ENCODE measurements around the gene FAM171A2. TPM values are rescaled to one million over a fixed set of nuclear protein-coding genes. Genes with fewer than 3 reads are reported as not detected.

FAM171A2 gene
- total and polyA plus RNA-seq, 10 of the 15 experiments (the other 5 are each of a cell fraction or from before 2014, with no cell fraction given), result 0.08 to 1.7 (median 0.27) TPM; not detected in 2

- TF ChIP-seq EP300 (IDR thresholded peaks at IDR 0.05; ENCODE audit: borderline replicate concordance in 1 of 2, control insufficient read depth in 1 of 2, low read depth in 2 of 2, low read length in 2 of 2) (no peak), FOS (IDR thresholded peaks at IDR 0.05; ENCODE audit: borderline replicate concordance, extremely low read depth, insufficient read length) (no peak), E4F1 (IDR thresholded peaks at IDR 0.05; ENCODE audit: borderline replicate concordance, partially characterized antibody) (no peak)
Observed at GRCh38 chr17:44362459-44362948, 1.1 kb downstream of the FAM171A2 start (continued).

GRCh38 chr17:44361292-44362260 is 2.1 kb downstream of the FAM171A2 start:
- ChIA-PET POLR2A (interaction anchor here (0.6 to 1.5 kb wide), 4 partner anchors 35 to 251 kb away, joined by 3 to 5 read pairs (median 4); no protein-coding TSS in a partner anchor), SMC1A (ENCODE audit: uncharacterized antibody, unreplicated experiment) (no interaction called here), RAD21 (ENCODE audit: unreplicated experiment) (interaction anchor here (1.5 kb wide), 1 partner anchor 152 kb away, joined by 3 read pairs; no protein-coding TSS in a partner anchor), CTCF (interaction anchor here (1.1 to 2.2 kb wide), 4 partner anchors 11 to 561 kb away, joined by 3 to 9 read pairs (median 4); no protein-coding TSS in a partner anchor)
- no peak for ATAC-seq
- Histone ChIP-seq H3K9me3 (replicated peaks; ENCODE audit: control insufficient read depth, insufficient read depth, low read length) (no peaks in the 10 kb centered on the region), H3K36me3 (ENCODE audit: control insufficient read depth in 2 of 2, insufficient read depth in 2 of 2, low read length in 1 of 2) (no peaks in the 10 kb centered on the region), H3K4me3 (no peak overlapping the region), H3K4me1 (ENCODE audit: control insufficient read depth, insufficient read depth, low read length) (no peaks in the 10 kb centered on the region), H3K27ac (ENCODE audit: control insufficient read depth, insufficient read depth) (no peak overlapping the region), H2AFZ (ENCODE audit: control insufficient read depth, low read depth, low read length) (no peak overlapping the region), H3K79me2 (ENCODE audit: control insufficient read depth, insufficient read depth, low read length) (no peaks in the 10 kb centered on the region), H3K4me2 (ENCODE audit: control insufficient read depth, insufficient read depth) (no peak overlapping the region), H3K27me3 (replicated peaks in 1 of 2; ENCODE audit: control insufficient read depth in 2 of 2, insufficient read depth in 2 of 2, low read length in 1 of 2) (peaks cover 0 to 2% of the 10 kb centered on the region in 2 experiments; a peak in 2 of 4 replicates), H4K20me1 (ENCODE audit: control insufficient read depth, insufficient read depth) (no peaks in the 10 kb centered on the region), H3K9ac (ENCODE audit: control insufficient read depth, insufficient read depth, low read length) (no peak overlapping the region)
- no TSS peak for BruUV-seq (replicated peaks)
- no peak for DNase-seq (ENCODE audit: low read depth, low spot score)
- FAIRE-seq, result no peak
- 39% methylated on average over 11 of the region's 11 CpGs for WGBS (ENCODE audit: insufficient coverage, insufficient replicate concordance, low lambda C conversion rate, missing lambda C conversion rate)
- intact Hi-C loops (cut with micrococcal nuclease; ENCODE audit: unreplicated experiment) (no loop called here), in situ Hi-C loops (cut with MboI) (no loop called here)
- TF ChIP-seq RELB (IDR thresholded peaks at IDR 0.05; ENCODE audit: low read depth), result no peak
- TF ChIP-seq EGR1 (IDR thresholded peaks at IDR 0.05; ENCODE audit: borderline replicate concordance in 1 of 2, low read depth in 2 of 2, low read length in 2 of 2), result no peak
- TF ChIP-seq ATF3 (IDR thresholded peaks at IDR 0.05; ENCODE audit: borderline replicate concordance, extremely low read depth, low read depth, low read length), result no peak
- TF ChIP-seq MTA2 (IDR thresholded peaks at IDR 0.05; ENCODE audit: low read depth), result no peak
- no peak for TF ChIP-seq CBX3 (IDR thresholded peaks at IDR 0.05; ENCODE audit: borderline replicate concordance, low read depth)
- no peak for TF ChIP-seq MEF2A (IDR thresholded peaks at IDR 0.05; ENCODE audit: insufficient read depth, low read depth, low read length)
- TF ChIP-seq SMAD1 (IDR thresholded peaks at IDR 0.05; ENCODE audit: low read depth, partially characterized antibody), result no peak
- TF ChIP-seq POLR2AphosphoS2 (IDR thresholded peaks at IDR 0.05; ENCODE audit: low read depth, low read length), result no peak
- TF ChIP-seq NFIC (IDR thresholded peaks at IDR 0.05; ENCODE audit: low read depth, low read length), result no peak
- TF ChIP-seq CEBPB (IDR thresholded peaks at IDR 0.05; ENCODE audit: borderline replicate concordance in 1 of 2, low read depth in 2 of 2, low read length in 2 of 2), result no peak
- no peak for TF ChIP-seq FOS (IDR thresholded peaks at IDR 0.05; ENCODE audit: borderline replicate concordance, extremely low read depth, insufficient read length)
- no peak for TF ChIP-seq CHD4 (IDR thresholded peaks at IDR 0.05)
